SH-SY5Y (cell line): ENCODE results near the gene BRI3.

Experiments
- GATA2 ChIP-seq: IDR thresholded peaks from 2 replicates; pipeline ENCODE4 v1.6.1; 2011; ENCODE audit warnings: mild to moderate bottlenecking, low read depth, low read length
- GATA3 ChIP-seq: IDR thresholded peaks from 2 replicates; pipeline ENCODE4 v1.6.1; 2011; ENCODE audit warnings: low read depth, mild to moderate bottlenecking, low read length, moderate library complexity

DNA sequence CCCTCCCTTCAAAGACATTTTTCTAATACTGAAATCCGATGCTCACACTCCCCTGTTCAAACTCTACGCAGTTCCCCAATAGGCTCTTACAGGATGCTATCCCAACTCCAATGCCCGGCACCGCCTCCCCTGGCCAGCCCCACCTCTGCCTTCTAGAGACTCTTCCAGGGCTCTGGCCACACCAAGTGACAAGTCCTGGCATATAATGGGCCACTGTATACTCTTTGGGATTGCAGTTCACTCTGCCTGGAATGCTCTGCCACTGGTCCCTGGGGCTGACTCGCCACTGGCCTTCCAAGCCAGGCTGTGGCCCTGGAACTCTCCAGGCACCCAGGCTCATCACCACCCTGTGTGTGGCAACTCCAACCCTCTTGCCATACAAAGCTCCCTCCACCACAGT is 3.1 kb upstream of the BRI3 start:
- TF ChIP-seq GATA2 (no peak), GATA3 (no peak)
